Measurements from ENCODE around the gene EVA1C. TPM values are rescaled to one million over a fixed set of nuclear protein-coding genes. Genes with fewer than 3 reads are reported as not detected.

The EVA1C gene
- total and polyA plus RNA-seq, 9 donors, result 27.1 to 156 (median 48.8) TPM

DNA sequence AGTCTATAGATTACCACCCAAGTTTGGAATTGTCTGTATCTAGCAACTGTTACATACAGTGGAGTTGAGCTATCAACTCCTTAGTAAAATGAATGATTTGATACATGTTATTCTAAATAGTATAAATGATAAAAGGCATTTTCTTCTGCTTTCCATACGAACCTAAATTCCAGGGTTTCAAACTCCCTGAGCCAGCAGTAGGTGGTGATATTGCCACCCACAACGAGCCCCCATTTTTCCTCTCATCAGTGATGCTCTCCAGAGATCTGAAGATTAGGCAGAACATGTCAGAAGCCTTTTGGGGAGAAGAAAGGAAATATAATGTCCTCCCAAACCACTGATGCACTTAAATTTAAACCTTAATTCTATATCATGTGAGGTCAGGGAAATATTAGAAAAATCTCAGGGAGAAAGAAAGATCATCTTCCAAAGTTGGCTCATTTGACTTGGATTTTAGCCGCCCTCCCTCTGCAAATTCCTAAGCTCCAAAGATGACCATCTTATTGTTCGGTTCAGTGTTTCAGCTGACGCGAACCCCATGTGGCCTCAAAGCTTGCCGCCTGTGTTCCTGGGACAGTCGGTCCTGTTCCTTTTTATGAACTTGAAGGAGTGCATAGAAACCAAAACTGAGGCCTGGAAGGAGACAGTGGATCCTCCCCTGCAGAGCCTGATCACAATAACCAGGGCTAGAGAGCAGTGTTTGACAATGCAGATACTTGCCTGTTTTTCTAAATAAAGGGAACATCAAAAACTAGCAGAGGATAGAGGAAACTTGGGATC is 2.3 kb downstream of the EVA1C start:
- peak in 1 of 5 donors; percentile 7 for DNase-seq
- Histone ChIP-seq H3K36me3 (no peaks in the 10 kb centered on the region), H3K4me3 (peak overlapping the region; percentile 59), H3K27me3 (no peaks in the 10 kb centered on the region), H3K27ac (no peak overlapping the region), H3K9me3 (no peaks in the 10 kb centered on the region), H3K4me1 (ENCODE audit: insufficient read depth) (peaks cover 9% of the 10 kb centered on the region)
- TF ChIP-seq CTCF (IDR thresholded peaks at IDR 0.05), result peak in 1 of 3 donors; percentile 22
- TF ChIP-seq POLR2A (IDR thresholded peaks at IDR 0.05), result no peak
- intact Hi-C loops (cut with DNase I), result loop anchor here in 2 of 4 donors (5.0 kb wide), 4 partner anchors 43 to 358 kb away; partner anchors contain the start of gene PAXBP1 (in 1 of the 2)
- WGBS, 3 donors, result 45 to 64% (median 53%) methylated on average over 8 of the region's 8 CpGs

DNA sequence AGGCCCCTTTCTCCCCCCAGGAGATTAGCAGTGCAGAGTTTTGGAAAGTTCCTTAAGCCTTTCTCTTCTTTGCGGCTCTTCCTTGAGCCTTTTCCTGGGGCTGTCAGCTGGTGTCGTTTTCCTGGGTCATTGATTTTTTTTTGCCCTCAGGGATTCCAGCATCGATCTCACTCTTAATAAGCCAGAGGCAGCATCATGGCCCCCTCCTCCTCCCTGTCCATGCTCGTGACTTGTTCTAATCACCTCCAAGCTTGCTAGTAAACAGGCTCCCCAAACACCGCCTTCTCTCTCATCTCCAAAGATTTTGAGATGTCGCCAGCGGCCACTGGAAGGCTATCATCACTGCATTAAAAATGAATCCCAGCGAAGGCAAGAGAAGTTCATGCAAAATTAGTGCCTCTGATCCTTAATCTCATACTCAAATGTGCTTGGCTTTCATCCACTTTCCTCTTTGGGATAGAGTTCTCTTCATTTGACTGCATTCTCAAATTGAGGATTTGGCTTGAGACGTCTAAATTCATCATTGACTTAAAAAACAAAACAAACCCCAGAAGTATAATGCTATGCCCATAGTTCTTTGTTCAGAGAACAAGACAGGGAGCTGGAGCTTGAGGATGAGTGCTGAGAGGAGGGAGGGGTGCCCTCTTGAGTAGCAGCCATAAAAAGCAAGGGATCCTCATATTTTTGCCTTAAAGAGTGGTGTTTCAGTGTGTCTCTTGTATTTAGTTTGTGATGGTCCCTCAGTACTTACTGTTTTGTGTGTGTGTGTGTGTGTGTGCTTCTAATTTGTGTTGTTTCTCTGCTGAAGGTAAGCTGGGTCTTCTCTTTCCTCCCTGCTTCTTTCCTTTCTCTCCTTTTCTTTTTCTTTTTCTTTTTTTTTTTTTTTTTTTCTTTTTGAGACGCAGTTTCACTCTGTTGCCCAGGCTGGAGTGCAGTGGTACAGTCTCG is 3.2 kb downstream of the EVA1C start:
- H3K27me3 ChIP-seq, result no peaks in the 10 kb centered on the region
- H3K9me3 ChIP-seq, result no peaks in the 10 kb centered on the region
- H3K4me1 ChIP-seq (ENCODE audit: insufficient read depth), result peaks cover 9% of the 10 kb centered on the region
- H3K27ac ChIP-seq, result no peak overlapping the region
- H3K36me3 ChIP-seq, result no peaks in the 10 kb centered on the region
- TF ChIP-seq CTCF (IDR thresholded peaks at IDR 0.05), result no peak
- TF ChIP-seq POLR2A (IDR thresholded peaks at IDR 0.05), result no peak
- no peak for TF ChIP-seq EP300 (IDR thresholded peaks at IDR 0.05)
- no peak for DNase-seq
- intact Hi-C loops (cut with DNase I), result no loop called here
- no peak overlapping the region for H3K4me3 ChIP-seq
- WGBS, 3 donors, result 62 to 71% (median 69%) methylated on average over 11 of the region's 11 CpGs

GRCh38 chr21:32418146-32418545 is 5.6 kb downstream of the EVA1C start:
- H3K36me3 ChIP-seq, result no peaks in the 10 kb centered on the region
- 68 to 82% (median 73%) methylated on average over 4 of the region's 4 CpGs for WGBS, 3 donors
- no peak for DNase-seq
- H3K4me1 ChIP-seq (ENCODE audit: insufficient read depth), result peaks cover 5% of the 10 kb centered on the region
- H3K4me3 ChIP-seq, result no peak overlapping the region
- no peak overlapping the region for H3K27ac ChIP-seq
- intact Hi-C loops (cut with DNase I), result no loop called here
- H3K9me3 ChIP-seq, result no peaks in the 10 kb centered on the region
- no peaks in the 10 kb centered on the region for H3K27me3 ChIP-seq
- TF ChIP-seq EP300 (IDR thresholded peaks at IDR 0.05) (no peak), CTCF (IDR thresholded peaks at IDR 0.05) (no peak), POLR2A (IDR thresholded peaks at IDR 0.05) (no peak)

- Histone ChIP-seq H3K27ac (no peak overlapping the region), H3K27me3 (no peaks in the 10 kb centered on the region), H3K9me3 (no peaks in the 10 kb centered on the region), H3K36me3 (no peaks in the 10 kb centered on the region), H3K4me1 (ENCODE audit: insufficient read depth) (peaks cover under 1% of the 10 kb centered on the region), H3K4me3 (no peak overlapping the region)
- DNase-seq, result no peak
- no peak for TF ChIP-seq POLR2A (IDR thresholded peaks at IDR 0.05)
- no peak for TF ChIP-seq EP300 (IDR thresholded peaks at IDR 0.05)
- no peak for TF ChIP-seq CTCF (IDR thresholded peaks at IDR 0.05)
- WGBS, 3 donors, result 94 to 97% (median 97%) methylated on average over 2 of the region's 2 CpGs
- intact Hi-C loops (cut with DNase I), result no loop called here
These were observed 9.6 kb downstream of the EVA1C start for GRCh38 chr21:32422064-32422463.

Measured in ovary (tissue), 9 donors.